Measurements from ENCODE around the gene ARHGEF17. TPM values are rescaled to one million over a fixed set of nuclear protein-coding genes. Genes with fewer than 3 reads are reported as not detected.

The ARHGEF17 gene
- total RNA-seq, 1 experiment from 2014 or later: 24.0 TPM

GRCh38 chr11:73416786-73417185 is 108.7 kb downstream of the ARHGEF17 start:
- Histone ChIP-seq H3K36me3 (ENCODE audit: insufficient read depth, low read length, poor library complexity, severe bottlenecking) (no peaks in the 10 kb centered on the region), H3K27ac (ENCODE audit: low read depth, low read length, poor library complexity, severe bottlenecking) (no peak overlapping the region), H3K4me3 (ENCODE audit: low read depth, low read length, poor library complexity, severe bottlenecking) (no peak overlapping the region), H3K27me3 (replicated peaks; ENCODE audit: insufficient read depth, low read depth, low read length, poor library complexity) (no peaks in the 10 kb centered on the region), H3K4me1 (ENCODE audit: insufficient read depth, low read length, poor library complexity, severe bottlenecking) (peaks cover 23% of the 10 kb centered on the region), H3K9me3 (ENCODE audit: low read depth, low read length, poor library complexity, severe bottlenecking) (no peaks in the 10 kb centered on the region)
- TF ChIP-seq EZH2 (IDR thresholded peaks at IDR 0.05; ENCODE audit: borderline replicate concordance, low read depth, low read length, poor library complexity, severe bottlenecking) (no peak), CTCF (conservative IDR thresholded peaks at IDR 0.05; ENCODE audit: low read depth, low read length) (no peak)
- intact Hi-C loops (cut with micrococcal nuclease; ENCODE audit: unreplicated experiment): no loop called here
- no peak for DNase-seq (ENCODE audit: low spot score)
- ChIA-PET CTCF (no interaction called here), POLR2A (ENCODE audit: low non-redundant PET) (no interaction called here)
- no TSS peak for BruUV-seq (replicated peaks)

Other genes starting within 250 kb of the ARHGEF17 start
- gene FCHSD2, start 166.0 kb upstream of the ARHGEF17 start, total RNA-seq (2021): 40.0 and 44.7 TPM in 2 replicates
- gene P2RY2, start 90.0 kb upstream of the ARHGEF17 start, total RNA-seq (2021): not detected in 2 replicates
- gene P2RY6, start 35.9 kb upstream of the ARHGEF17 start, total RNA-seq (2021): 0.43 TPM in 1 of 2 replicates, not detected in the other
- 16.2 and 20.9 TPM in 2 replicates for gene RELT, start 68.1 kb downstream of the ARHGEF17 start, total RNA-seq (2021)

All from A673 (cell line).